ENCODE results near the gene CIPC. TPM values are rescaled to one million over a fixed set of nuclear protein-coding genes. Genes with fewer than 3 reads are reported as not detected.

The CIPC gene
- total RNA-seq, 6 experiments from 2014 or later, result 9.1 to 12.5 (median 11.5) TPM

- no peak for DNase-seq
- Mint-ChIP-seq H3K36me3 (ENCODE audit: low read depth) (peaks cover 7% of the 10 kb centered on the region; the same call in 1 of the 2 replicates), H3K27me3 (ENCODE audit: insufficient read depth) (no peaks in the 10 kb centered on the region; the same call in 1 of the 2 replicates), H3K4me3 (no peak overlapping the region), H3K27ac (no peak overlapping the region), H3K9me3 (no peaks in the 10 kb centered on the region), H3K4me1 (ENCODE audit: low read depth) (peaks cover 22% of the 10 kb centered on the region)
- TF ChIP-seq, protein P1, sequence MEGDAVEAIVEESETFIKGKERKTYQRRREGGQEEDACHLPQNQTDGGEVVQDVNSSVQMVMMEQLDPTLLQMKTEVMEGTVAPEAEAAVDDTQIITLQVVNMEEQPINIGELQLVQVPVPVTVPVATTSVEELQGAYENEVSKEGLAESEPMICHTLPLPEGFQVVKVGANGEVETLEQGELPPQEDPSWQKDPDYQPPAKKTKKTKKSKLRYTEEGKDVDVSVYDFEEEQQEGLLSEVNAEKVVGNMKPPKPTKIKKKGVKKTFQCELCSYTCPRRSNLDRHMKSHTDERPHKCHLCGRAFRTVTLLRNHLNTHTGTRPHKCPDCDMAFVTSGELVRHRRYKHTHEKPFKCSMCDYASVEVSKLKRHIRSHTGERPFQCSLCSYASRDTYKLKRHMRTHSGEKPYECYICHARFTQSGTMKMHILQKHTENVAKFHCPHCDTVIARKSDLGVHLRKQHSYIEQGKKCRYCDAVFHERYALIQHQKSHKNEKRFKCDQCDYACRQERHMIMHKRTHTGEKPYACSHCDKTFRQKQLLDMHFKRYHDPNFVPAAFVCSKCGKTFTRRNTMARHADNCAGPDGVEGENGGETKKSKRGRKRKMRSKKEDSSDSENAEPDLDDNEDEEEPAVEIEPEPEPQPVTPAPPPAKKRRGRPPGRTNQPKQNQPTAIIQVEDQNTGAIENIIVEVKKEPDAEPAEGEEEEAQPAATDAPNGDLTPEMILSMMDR (IDR thresholded peaks at IDR 0.05), result no peak
Observed at GRCh38 chr14:77103951-77104350, 5.9 kb downstream of the CIPC start.

- peaks cover 18% of the 10 kb centered on the region for H3K4me1 Mint-ChIP-seq (ENCODE audit: low read depth)
- no peak overlapping the region for H3K4me3 Mint-ChIP-seq
- no peaks in the 10 kb centered on the region for H3K9me3 Mint-ChIP-seq
- TF ChIP-seq, protein P1 (IDR thresholded peaks at IDR 0.05), result no peak
- no peak for DNase-seq
- no peaks in the 10 kb centered on the region; the same call in 1 of the 2 replicates for H3K27me3 Mint-ChIP-seq (ENCODE audit: insufficient read depth)
- peaks cover 7% of the 10 kb centered on the region; the same call in 1 of the 2 replicates for H3K36me3 Mint-ChIP-seq (ENCODE audit: low read depth)
- no peak overlapping the region for H3K27ac Mint-ChIP-seq
Observed at GRCh38 chr14:77104393-77104792, 6.3 kb downstream of the CIPC start.

DNA sequence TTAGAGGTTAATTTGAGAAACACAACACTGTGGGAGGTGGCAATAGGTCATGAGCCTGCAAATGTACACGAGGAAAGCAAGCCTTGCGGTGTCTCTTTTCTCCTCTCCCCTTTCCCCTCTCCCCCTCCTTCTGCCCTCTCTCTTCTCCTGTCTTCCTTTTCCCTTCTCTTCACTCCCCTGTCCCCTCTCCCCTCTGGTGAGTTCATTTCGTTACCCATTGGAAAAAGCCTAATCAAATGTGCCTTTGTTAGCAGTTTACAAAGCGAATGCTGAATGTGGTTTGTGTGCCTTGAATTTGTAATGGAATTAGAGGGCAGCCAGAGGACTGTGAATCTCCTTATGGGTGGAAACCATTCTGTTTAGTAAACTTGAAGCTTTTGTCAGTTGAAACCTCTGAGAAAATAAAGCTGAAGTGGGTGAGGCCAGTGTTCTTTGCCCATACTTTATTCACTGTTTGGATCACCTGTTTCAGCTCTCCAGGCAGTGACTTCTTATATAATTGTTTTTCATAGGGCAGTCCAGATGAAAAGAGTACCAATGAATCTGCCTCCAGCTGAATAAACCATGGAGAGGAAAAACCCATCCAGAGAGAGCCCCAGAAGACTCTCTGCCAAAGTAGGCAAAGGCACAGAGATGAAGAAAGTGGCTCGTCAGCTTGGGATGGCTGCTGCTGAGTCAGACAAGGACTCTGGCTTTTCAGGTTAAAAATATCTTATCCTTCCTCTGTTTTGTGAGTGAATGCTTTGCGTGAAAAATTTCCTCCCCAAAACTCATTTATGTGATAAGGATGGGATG is 7.3 kb downstream of the CIPC start:
- TF ChIP-seq, protein P1 (IDR thresholded peaks at IDR 0.05), result no peak
- no peak overlapping the region for H3K4me3 Mint-ChIP-seq
- peaks cover 11% of the 10 kb centered on the region for H3K4me1 Mint-ChIP-seq (ENCODE audit: low read depth)
- no peaks in the 10 kb centered on the region; the same call in 1 of the 2 replicates for H3K27me3 Mint-ChIP-seq (ENCODE audit: insufficient read depth)
- peaks cover 7% of the 10 kb centered on the region; the same call in 1 of the 2 replicates for H3K36me3 Mint-ChIP-seq (ENCODE audit: low read depth)
- DNase-seq, result no peak
- no peaks in the 10 kb centered on the region for H3K9me3 Mint-ChIP-seq
- H3K27ac Mint-ChIP-seq, result no peak overlapping the region

- TF ChIP-seq, protein P1 (IDR thresholded peaks at IDR 0.05), result no peak
- peaks cover 9% of the 10 kb centered on the region; the same call in 1 of the 2 replicates for H3K4me1 Mint-ChIP-seq (ENCODE audit: low read depth)
Observed at GRCh38 chr14:77106666-77107065, 8.6 kb downstream of the CIPC start.

GRCh38 chr14:77107228-77107627 is 9.2 kb downstream of the CIPC start:
- Mint-ChIP-seq H3K27ac (no peak overlapping the region), H3K9me3 (no peaks in the 10 kb centered on the region), H3K27me3 (ENCODE audit: insufficient read depth) (no peaks in the 10 kb centered on the region; the same call in 1 of the 2 replicates), H3K4me3 (no peak overlapping the region), H3K36me3 (ENCODE audit: low read depth) (peaks cover 7% of the 10 kb centered on the region; the same call in 1 of the 2 replicates), H3K4me1 (ENCODE audit: low read depth) (peaks cover 9% of the 10 kb centered on the region; the same call in 1 of the 2 replicates)
- TF ChIP-seq, protein P1 (IDR thresholded peaks at IDR 0.05), result no peak
- DNase-seq, result no peak

More at GRCh38 chr14:77106666-77107065, 8.6 kb downstream of the CIPC start:
- no peak for DNase-seq
- Mint-ChIP-seq H3K27ac (no peak overlapping the region), H3K36me3 (ENCODE audit: low read depth) (peaks cover 7% of the 10 kb centered on the region; the same call in 1 of the 2 replicates), H3K27me3 (ENCODE audit: insufficient read depth) (no peaks in the 10 kb centered on the region; the same call in 1 of the 2 replicates), H3K9me3 (no peaks in the 10 kb centered on the region), H3K4me3 (no peak overlapping the region)
